A549 (cell line): ENCODE results near the gene TXNL4A.

Source experiments
- BHLHE40 ChIP-seq: IDR thresholded peaks from 2 replicates; pipeline ENCODE4 v1.6.1; 2012; ENCODE audit warnings: low read depth, low read length, inconsistent platforms
- CHD2 ChIP-seq: fragments of 150-350 bp; IDR thresholded peaks from 2 replicates; pipeline ENCODE4 v1.6.1; 2014; ENCODE audit warnings: low read length; ENCODE audit not compliant: partially characterized antibody
- CTCF ChIP-seq: fragments of >200 bp; sonication (Bioruptor Twin); formaldehyde crosslinking; IDR thresholded peaks from 3 replicates; pipeline ENCODE4 v1.5.1; 2016
- EP300 ChIP-seq, 2 experiments: fragments of >200 bp; sonication (Bioruptor Twin); formaldehyde crosslinking; IDR thresholded peaks; 2 replicates in 1 of 2; 3 replicates in 1 of 2; pipeline ENCODE4 v1.6.1; 2016 to 2017
- GATA3 ChIP-seq: IDR thresholded peaks from 2 replicates; pipeline ENCODE4 v1.6.1; 2012; ENCODE audit warnings: borderline replicate concordance
- HES2 ChIP-seq: fragments of >200 bp; sonication (Bioruptor Twin); formaldehyde crosslinking; IDR thresholded peaks from 2 replicates; pipeline ENCODE4 v1.6.1; 2016
- HOXB5 ChIP-seq: fragments of 250-450 bp; sonication (Bioruptor Pico); IDR thresholded peaks from 2 replicates; pipeline ENCODE4 v1.5.0; 2020; ENCODE audit warnings: mild to moderate bottlenecking, moderate library complexity
- NR3C1 ChIP-seq: fragments of >200 bp; sonication (Bioruptor Twin); formaldehyde crosslinking; IDR thresholded peaks from 3 replicates; pipeline ENCODE4 v1.6.1; 2017
- POLR2A ChIP-seq: IDR thresholded peaks from 2 replicates; pipeline ENCODE4 v1.6.1; 2012; ENCODE audit warnings: mild to moderate bottlenecking, low read length
- REST ChIP-seq: fragments of 200-600 bp; sonication (generic); IDR thresholded peaks from 2 replicates; pipeline ENCODE4 v1.6.1; 2016; ENCODE audit warnings: antibody characterized with exemption, mild to moderate bottlenecking, moderate library complexity
- RFX5 ChIP-seq: fragments of 450-650 bp; IDR thresholded peaks from 2 replicates; pipeline ENCODE4 v1.7.1; 2014; ENCODE audit warnings: antibody characterized with exemption, mild to moderate bottlenecking, moderate library complexity
- ZC3H11A ChIP-seq: fragments of 450-650 bp; IDR thresholded peaks from 2 replicates; pipeline ENCODE4 v1.6.1; 2014; ENCODE audit warnings: antibody characterized with exemption, mild to moderate bottlenecking

GRCh38 chr18:79987566-79987965, 797 bp downstream of the TXNL4A start:
- TF ChIP-seq HOXB5 (CRISPR knock-in tag) (no peak), CTCF (no peak; the same call in 2 of the 3 replicates), POLR2A (no peak), ZC3H11A (no peak), CHD2 (no peak), RFX5 (no peak), BHLHE40 (no peak), EP300 (IDR thresholded peaks at IDR 0.05) (no peak), NR3C1 (no peak), HES2 (no peak), GATA3 (no peak), REST (no peak)
